ENCODE results near the gene SNX6. TPM values are rescaled to one million over a fixed set of nuclear protein-coding genes. Genes with fewer than 3 reads are reported as not detected.

Gene SNX6
- total and polyA plus RNA-seq, 9 of the 15 experiments (the other 6 are each of a cell fraction or from before 2014, with no cell fraction given) = 34.6 to 111 (median 57.5) TPM

DNA sequence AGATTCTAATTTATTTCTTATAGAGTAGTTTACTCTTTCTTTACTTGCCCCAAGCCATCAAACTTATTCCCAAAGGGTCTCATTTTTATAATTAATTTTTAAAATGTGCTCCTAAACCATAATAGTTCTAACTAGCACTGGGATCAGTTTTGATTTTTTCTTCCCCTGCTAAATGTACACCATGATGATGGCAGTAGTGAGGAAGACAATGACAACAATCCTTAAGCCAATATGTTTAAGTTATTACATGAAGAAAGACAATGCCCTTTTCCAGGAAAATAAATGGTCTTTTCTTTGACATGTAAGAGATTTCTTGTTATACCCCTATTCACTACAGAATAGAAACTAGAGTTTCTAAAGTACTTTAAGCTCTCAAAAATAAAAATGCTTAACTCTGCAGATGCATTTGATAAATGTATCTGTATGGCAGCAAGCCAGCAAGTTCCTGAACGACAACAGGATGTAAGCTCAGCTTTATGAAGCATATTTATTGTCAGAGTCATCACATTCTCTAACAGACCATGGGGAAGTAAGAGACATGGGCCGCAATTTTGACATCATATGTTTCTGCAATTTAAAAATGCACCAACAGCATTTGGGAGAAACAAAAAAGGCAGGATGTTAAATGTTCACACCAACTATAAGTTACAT is 36.0 kb upstream of the SNX6 start (continued):
- TF ChIP-seq, protein P1, sequence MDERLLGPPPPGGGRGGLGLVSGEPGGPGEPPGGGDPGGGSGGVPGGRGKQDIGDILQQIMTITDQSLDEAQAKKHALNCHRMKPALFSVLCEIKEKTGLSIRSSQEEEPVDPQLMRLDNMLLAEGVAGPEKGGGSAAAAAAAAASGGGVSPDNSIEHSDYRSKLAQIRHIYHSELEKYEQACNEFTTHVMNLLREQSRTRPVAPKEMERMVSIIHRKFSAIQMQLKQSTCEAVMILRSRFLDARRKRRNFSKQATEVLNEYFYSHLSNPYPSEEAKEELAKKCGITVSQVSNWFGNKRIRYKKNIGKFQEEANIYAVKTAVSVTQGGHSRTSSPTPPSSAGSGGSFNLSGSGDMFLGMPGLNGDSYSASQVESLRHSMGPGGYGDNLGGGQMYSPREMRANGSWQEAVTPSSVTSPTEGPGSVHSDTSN (CRISPR knock-in tag; IDR thresholded peaks at IDR 0.05; ENCODE audit: low read depth) = no peak
- TF ChIP-seq, protein P1 (tag; conservative IDR thresholded peaks at IDR 0.05; ENCODE audit: low read depth) = peak; percentile 49

DNA sequence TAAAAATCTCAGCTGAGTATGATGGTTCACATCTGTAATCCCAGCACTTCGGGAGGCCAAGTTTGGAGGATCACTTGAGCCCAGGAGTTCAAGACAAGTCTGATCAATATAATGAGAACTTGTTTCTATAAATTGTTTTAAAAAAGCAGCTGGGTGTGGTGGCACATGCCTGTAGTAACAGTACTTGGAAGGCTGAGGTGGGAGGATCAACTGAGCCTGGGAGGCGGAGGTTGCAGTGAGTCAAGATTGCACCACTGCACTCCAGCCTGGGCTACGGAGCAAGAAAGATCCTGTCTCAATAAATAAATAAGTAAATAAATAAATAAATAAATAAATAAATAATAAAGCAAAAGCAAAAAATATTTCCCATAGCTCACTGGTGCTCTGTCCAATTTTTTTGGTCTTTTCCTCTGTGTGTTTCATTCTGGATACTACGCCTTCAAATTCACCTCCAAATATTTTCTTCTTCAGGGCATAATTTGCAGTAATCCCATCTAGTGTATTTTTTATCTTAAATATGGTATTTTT is 32.7 kb upstream of the SNX6 start:
- TF ChIP-seq KHSRP (IDR thresholded peaks at IDR 0.05) = no peak
- TF ChIP-seq SAP30 (IDR thresholded peaks at IDR 0.05; ENCODE audit: borderline replicate concordance, insufficient read depth, low read depth, low read length, poor library complexity, severe bottlenecking) = no peak
- no peak for TF ChIP-seq KDM2B (CRISPR knock-in tag; IDR thresholded peaks at IDR 0.05)
- no peak for TF ChIP-seq STAT5B (CRISPR knock-in tag; IDR thresholded peaks at IDR 0.05)
- TF ChIP-seq STAT5A (IDR thresholded peaks at IDR 0.05; ENCODE audit: borderline replicate concordance, low read length) = no peak
- no peak for TF ChIP-seq CTBP1 (IDR thresholded peaks at IDR 0.05; ENCODE audit: borderline replicate concordance)
- TF ChIP-seq, protein P2, sequence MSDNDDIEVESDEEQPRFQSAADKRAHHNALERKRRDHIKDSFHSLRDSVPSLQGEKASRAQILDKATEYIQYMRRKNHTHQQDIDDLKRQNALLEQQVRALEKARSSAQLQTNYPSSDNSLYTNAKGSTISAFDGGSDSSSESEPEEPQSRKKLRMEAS (CRISPR knock-in tag; IDR thresholded peaks at IDR 0.05) = no peak
- TF ChIP-seq NUFIP1 (IDR thresholded peaks at IDR 0.05; ENCODE audit: partially characterized antibody) = no peak
- TF ChIP-seq SREBF1 (IDR thresholded peaks at IDR 0.05; ENCODE audit: borderline replicate concordance, low read depth, low read length) = no peak
- no peak for TF ChIP-seq ZFP30 (CRISPR knock-in tag; IDR thresholded peaks at IDR 0.05; ENCODE audit: borderline replicate concordance)
- TF ChIP-seq HEY1 (CRISPR knock-in tag; IDR thresholded peaks at IDR 0.05; ENCODE audit: borderline replicate concordance) = no peak
- TF ChIP-seq POLR2B (IDR thresholded peaks at IDR 0.05; ENCODE audit: low read depth, partially characterized antibody) = no peak
- no peak for TF ChIP-seq ZFX (CRISPR knock-in tag; IDR thresholded peaks at IDR 0.05)
- TF ChIP-seq, protein P3, sequence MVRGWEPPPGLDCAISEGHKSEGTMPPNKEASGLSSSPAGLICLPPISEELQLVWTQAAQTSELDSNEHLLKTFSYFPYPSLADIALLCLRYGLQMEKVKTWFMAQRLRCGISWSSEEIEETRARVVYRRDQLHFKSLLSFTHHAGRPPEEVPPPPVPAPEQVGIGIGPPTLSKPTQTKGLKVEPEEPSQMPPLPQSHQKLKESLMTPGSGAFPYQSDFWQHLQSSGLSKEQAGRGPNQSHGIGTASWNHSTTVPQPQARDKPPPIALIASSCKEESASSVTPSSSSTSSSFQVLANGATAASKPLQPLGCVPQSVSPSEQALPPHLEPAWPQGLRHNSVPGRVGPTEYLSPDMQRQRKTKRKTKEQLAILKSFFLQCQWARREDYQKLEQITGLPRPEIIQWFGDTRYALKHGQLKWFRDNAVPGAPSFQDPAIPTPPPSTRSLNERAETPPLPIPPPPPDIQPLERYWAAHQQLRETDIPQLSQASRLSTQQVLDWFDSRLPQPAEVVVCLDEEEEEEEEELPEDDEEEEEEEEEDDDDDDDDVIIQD (CRISPR knock-in tag; IDR thresholded peaks at IDR 0.05) = no peak
- no peak for TF ChIP-seq FIP1L1 (IDR thresholded peaks at IDR 0.05; ENCODE audit: low read depth, low read length, poor library complexity, severe bottlenecking)
- FAIRE-seq (no peak), DNase-seq (ENCODE audit: extremely low read depth in 1 of 4, low spot score in 3 of 4) (no peak), ATAC-seq (no peak)
- H3K36me3 ChIP-seq (ENCODE audit: control insufficient read depth, insufficient read depth, low read length) = no peaks in the 10 kb centered on the region
- no peak overlapping the region for H3K9ac ChIP-seq (ENCODE audit: insufficient read depth in 1 of 2, low read depth in 2 of 2, low read length in 2 of 2)
- H2AFZ ChIP-seq (ENCODE audit: low read depth, low read length) = no peak overlapping the region
- H3K9me3 ChIP-seq (replicated peaks; ENCODE audit: control insufficient read depth, insufficient read depth, low read depth, low read length) = no peaks in the 10 kb centered on the region
- no peaks in the 10 kb centered on the region for H3K79me2 ChIP-seq (ENCODE audit: control insufficient read depth, insufficient read depth, low read length)
- H3K4me2 ChIP-seq (ENCODE audit: insufficient read depth, low read length) = no peak overlapping the region
- POLR2A ChIA-PET = interaction anchor here (0.6 kb wide), 1 partner anchor 427 kb away, joined by 3 read pairs; no protein-coding TSS in a partner anchor
- BruUV-seq (replicated peaks) = no TSS peak
- CTCF ChIA-PET (ENCODE audit: low intra/inter-chr PET ratio) = no interaction called here
- WGBS (ENCODE audit: insufficient coverage, low coverage, missing lambda C conversion rate) = 51% methylated on average over 3 of the region's 4 CpGs
- H3K4me1 ChIP-seq (replicated peaks in 1 of 2; ENCODE audit: control insufficient read depth in 2 of 2, insufficient read depth in 2 of 2, low read length in 2 of 2) = peaks cover 0 to 7% of the 10 kb centered on the region in 2 experiments; a peak in 2 of 5 replicates
- in situ Hi-C loops (cut with MboI) = no loop called here
- no peaks in the 10 kb centered on the region for H3K9me1 ChIP-seq (ENCODE audit: control insufficient read depth, insufficient read depth, low read length)
- no peak overlapping the region for H3K27ac ChIP-seq (ENCODE audit: extremely low read depth, low read depth, low read length)
- H4K20me1 ChIP-seq (replicated peaks; ENCODE audit: control insufficient read depth, insufficient read depth, low read length) = no peaks in the 10 kb centered on the region
- no peak overlapping the region for H3K4me3 ChIP-seq
- H3K27me3 ChIP-seq (ENCODE audit: control insufficient read depth in 2 of 2, insufficient read depth in 2 of 2, low read length in 2 of 2) = no peaks in the 10 kb centered on the region
- intact Hi-C loops (cut with micrococcal nuclease) = no loop called here

All from K562 (cell line).